Natural killer cell treated with Interleukin-12 subunit alpha and Interleukin-12 subunit beta and Interleukin-15 and Interleukin-18, amount 100 ng/mL, for 72 hours (primary cell): ENCODE results near the gene ACY1. TPM values are rescaled to one million over a fixed set of nuclear protein-coding genes. Genes with fewer than 3 reads are reported as not detected.
A peak's percentile ranks its signal among the peaks of the same experiment; 100 is the strongest.
"Not testable (repeated sequence)": the region's sequence is repeated elsewhere in the genome, so short reads cannot be mapped to it uniquely, and the experiment has no call there.

ENCODE experiments used
- ATAC-seq, 2 donors: fragments of 150-1000 bp; cut with Tn5 transposase in 1 of 2; sonication (Bioruptor Pico), chemical (Tn5 transposase) in 1 of 2; 2 replicates each; pipeline ENCODE4 v1.10.0; 2021
- DNase-seq: peaks from one replicate; pipeline ENCODE4 v3.0.0; 2022; ENCODE audit warnings: low spot score
- H3K27ac Mint-ChIP-seq, 2 donors: 1 replicate in 1 of 2; 2 replicates in 1 of 2; pipeline ENCODE4 v1.8.0; 2022; ENCODE audit warnings: mixed read lengths in 2 of 2, mild to moderate bottlenecking in 1 of 2, moderate library complexity in 1 of 2
- H3K27me3 Mint-ChIP-seq, 2 donors: 1 replicate in 1 of 2; 2 replicates in 1 of 2; pipeline ENCODE4 v1.8.0; 2022; ENCODE audit warnings: mixed read lengths in 2 of 2
- H3K36me3 Mint-ChIP-seq: one replicate; pipeline ENCODE4 v1.8.0; 2022; ENCODE audit warnings: mixed read lengths
- H3K4me1 Mint-ChIP-seq, 2 donors: 1 replicate in 1 of 2; 2 replicates in 1 of 2; pipeline ENCODE4 v1.8.0; 2022; ENCODE audit warnings: low read depth in 2 of 2, mixed read lengths in 2 of 2, mild to moderate bottlenecking in 1 of 2
- H3K4me3 Mint-ChIP-seq: one replicate; pipeline ENCODE4 v1.8.0; 2022; ENCODE audit warnings: mixed read lengths
- H3K9me3 Mint-ChIP-seq: 2 replicates; pipeline ENCODE4 v1.8.0; 2022; ENCODE audit warnings: mixed read lengths
- total RNA-seq, 2 donors: library from RNA; stranded (reverse); gene quantifications; one replicate each; pipeline ENCODE4 v1.2.3, GENCODE V29; 2022

Gene ACY1
- total RNA-seq, 2 donors from 2014 or later: 22.4 to 42.6 TPM

- DNase-seq: no peak
- H3K4me1 Mint-ChIP-seq: no peaks in the 10 kb centered on the region
- no peak overlapping the region for H3K4me3 Mint-ChIP-seq
- no peak for ATAC-seq
- H3K9me3 Mint-ChIP-seq: no peaks in the 10 kb centered on the region
- H3K27me3 Mint-ChIP-seq: no peaks in the 10 kb centered on the region
- H3K36me3 Mint-ChIP-seq: no peaks in the 10 kb centered on the region
- H3K27ac Mint-ChIP-seq: no peak overlapping the region
Measured at GRCh38 chr3:52032702-52033408, 49.5 kb downstream of the ACY1 start.

DNA sequence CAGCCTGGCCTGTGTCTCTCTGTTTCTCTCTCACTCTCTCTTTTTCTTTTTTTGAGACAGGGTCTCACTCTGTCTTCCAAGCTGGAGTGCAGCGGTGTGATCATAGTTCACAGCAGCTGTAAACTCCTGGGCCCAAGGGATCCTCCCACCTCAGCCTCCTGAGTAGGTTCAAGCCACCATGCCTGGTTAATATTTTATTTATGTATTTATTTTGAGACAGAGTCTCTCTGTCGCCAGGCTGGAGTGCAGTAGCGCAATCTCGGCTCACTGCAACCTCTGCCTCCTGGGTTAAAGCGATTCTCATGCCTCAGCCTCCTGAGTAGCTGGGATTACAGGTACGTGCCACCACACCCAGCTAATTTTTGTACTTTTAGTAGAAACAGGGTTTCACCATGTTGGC lies 50.4 kb downstream of the ACY1 start:
- peak overlapping the region in 1 of 2 donors; percentile 18 for H3K27ac Mint-ChIP-seq
- not testable (repeated sequence) for DNase-seq, H3K4me3 Mint-ChIP-seq, ATAC-seq, H3K4me1 Mint-ChIP-seq, H3K27me3 Mint-ChIP-seq, H3K36me3 Mint-ChIP-seq, H3K9me3 Mint-ChIP-seq

DNA sequence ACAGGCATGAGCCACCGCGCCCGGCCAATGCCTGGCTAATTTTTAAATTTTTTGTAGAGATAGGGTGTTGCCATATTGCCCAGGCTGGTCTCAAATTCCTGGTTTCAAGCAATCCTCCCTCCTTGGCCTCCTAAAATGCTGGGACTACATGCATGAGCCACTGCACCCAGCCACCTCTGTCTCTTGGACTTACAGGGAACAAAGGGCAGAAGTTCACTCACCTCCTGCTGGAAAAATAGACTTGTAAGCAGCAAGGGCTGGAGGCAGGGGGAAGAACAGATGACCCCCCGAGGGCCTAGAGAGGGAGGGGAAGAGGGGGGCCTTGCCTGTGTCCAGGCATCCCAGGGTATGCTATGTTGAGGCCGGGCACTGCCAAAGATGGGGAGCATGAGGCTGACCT lies 50.9 kb downstream of the ACY1 start:
- Mint-ChIP-seq H3K27me3 (no peaks in the 10 kb centered on the region), H3K4me3 (no peak overlapping the region), H3K9me3 (no peaks in the 10 kb centered on the region), H3K36me3 (no peaks in the 10 kb centered on the region), H3K4me1 (no peaks in the 10 kb centered on the region), H3K27ac (no peak overlapping the region)
- DNase-seq (no peak), ATAC-seq (no peak)

DNA sequence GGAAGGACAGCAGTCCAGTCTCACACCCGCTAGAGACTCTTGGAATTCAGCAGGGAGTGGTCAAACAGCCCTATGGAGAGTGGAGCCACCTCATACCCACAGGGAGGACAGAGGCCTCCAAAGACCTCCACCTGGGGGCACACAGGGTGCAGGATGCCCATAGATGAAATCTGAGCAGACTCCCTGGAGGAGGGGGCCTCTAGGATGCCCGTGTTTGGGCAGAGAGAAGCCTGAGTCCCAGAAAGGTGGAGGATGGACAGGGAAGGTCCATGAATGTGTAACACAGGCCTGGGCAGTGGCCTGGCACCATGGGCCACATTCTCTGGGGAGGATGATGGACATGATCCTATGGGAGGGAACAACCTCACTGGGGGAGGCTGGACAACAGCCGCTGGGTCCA lies 51.3 kb downstream of the ACY1 start:
- Mint-ChIP-seq H3K27me3 (no peaks in the 10 kb centered on the region), H3K4me1 (no peaks in the 10 kb centered on the region)
- DNase-seq: no peak

GRCh38 chr3:52036222-52036694 lies 52.9 kb downstream of the ACY1 start:
- DNase-seq: no peak
- no peaks in the 10 kb centered on the region for H3K9me3 Mint-ChIP-seq
- H3K27ac Mint-ChIP-seq: no peak overlapping the region
- ATAC-seq: no peak
- H3K4me3 Mint-ChIP-seq: no peak overlapping the region
- H3K4me1 Mint-ChIP-seq: no peaks in the 10 kb centered on the region
- H3K36me3 Mint-ChIP-seq: no peaks in the 10 kb centered on the region
- H3K27me3 Mint-ChIP-seq: no peaks in the 10 kb centered on the region

More for the DNA sequence above, 51.3 kb downstream of the ACY1 start:
- Mint-ChIP-seq H3K9me3 (no peaks in the 10 kb centered on the region), H3K4me3 (no peak overlapping the region), H3K36me3 (no peaks in the 10 kb centered on the region), H3K27ac (no peak overlapping the region)
- no peak for ATAC-seq

DNA sequence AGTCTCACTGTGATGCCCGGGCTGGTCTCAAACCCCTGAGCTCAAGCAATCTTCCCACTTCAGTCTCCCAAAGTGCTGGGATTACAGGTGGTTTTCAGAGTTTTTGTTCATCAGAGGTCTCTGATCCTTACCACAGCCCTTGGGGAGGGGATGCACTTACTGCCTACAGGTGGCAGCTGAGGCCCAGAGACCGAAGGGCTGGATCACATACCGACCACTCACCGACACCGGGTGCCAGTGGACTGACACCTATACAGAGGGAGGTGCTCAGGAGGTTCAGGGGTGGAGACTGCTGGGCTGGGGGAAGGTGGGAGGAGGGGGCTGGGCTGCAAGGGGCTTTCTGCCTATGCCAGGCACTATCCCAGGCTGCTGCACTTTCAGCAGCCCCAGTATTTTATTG lies 53.5 kb downstream of the ACY1 start:
- DNase-seq (no peak), ATAC-seq (no peak)
- no peak overlapping the region for H3K4me3 Mint-ChIP-seq
- no peak overlapping the region for H3K27ac Mint-ChIP-seq
- H3K9me3 Mint-ChIP-seq: no peaks in the 10 kb centered on the region
- H3K27me3 Mint-ChIP-seq: no peaks in the 10 kb centered on the region
- no peaks in the 10 kb centered on the region for H3K4me1 Mint-ChIP-seq
- H3K36me3 Mint-ChIP-seq: no peaks in the 10 kb centered on the region

- ATAC-seq (no peak), DNase-seq (no peak)
- H3K4me3 Mint-ChIP-seq: no peak overlapping the region
- H3K27me3 Mint-ChIP-seq: no peaks in the 10 kb centered on the region
- no peaks in the 10 kb centered on the region for H3K9me3 Mint-ChIP-seq
- no peak overlapping the region for H3K27ac Mint-ChIP-seq
- H3K4me1 Mint-ChIP-seq: no peaks in the 10 kb centered on the region
- H3K36me3 Mint-ChIP-seq: no peaks in the 10 kb centered on the region
Measured at GRCh38 chr3:52037291-52037690, 54.0 kb downstream of the ACY1 start.

DNA sequence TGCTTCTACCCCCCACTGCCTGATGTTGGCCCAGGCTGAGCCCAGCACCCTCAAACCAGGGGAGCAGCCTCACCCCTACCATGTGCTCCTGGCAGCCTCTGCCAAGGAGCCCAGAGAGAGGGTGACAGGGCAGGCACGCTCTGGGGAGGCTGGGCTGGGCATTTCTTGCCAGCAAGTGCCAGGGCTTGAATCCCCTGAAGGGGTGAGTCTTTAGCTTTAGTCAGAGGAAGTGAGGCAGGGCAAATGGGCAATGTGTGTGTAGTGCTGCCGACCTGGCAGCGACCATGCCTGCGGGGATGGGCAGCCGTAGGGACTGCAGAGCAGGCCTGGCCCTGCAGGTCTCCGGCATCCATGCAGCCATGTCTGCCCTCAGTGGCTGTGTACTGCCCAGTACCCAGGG lies 54.9 kb downstream of the ACY1 start:
- Mint-ChIP-seq H3K9me3 (no peaks in the 10 kb centered on the region), H3K27me3 (no peaks in the 10 kb centered on the region), H3K27ac (no peak overlapping the region), H3K36me3 (no peaks in the 10 kb centered on the region), H3K4me1 (no peaks in the 10 kb centered on the region), H3K4me3 (no peak overlapping the region)
- DNase-seq (no peak), ATAC-seq (no peak)

Other genes with a start within 250 kb of the ACY1 start
- not detected for gene IQCF6, start 204.3 kb upstream of the ACY1 start, total RNA-seq
- not detected for gene IQCF2, start 121.9 kb upstream of the ACY1 start, total RNA-seq
- gene IQCF5, start 107.9 kb upstream of the ACY1 start, total RNA-seq: not detected
- gene IQCF1, start 80.2 kb upstream of the ACY1 start, total RNA-seq: not detected
- 10 to 100 TPM; 46.4 to 78.1 TPM for gene RRP9, start 41.6 kb upstream of the ACY1 start, total RNA-seq
- 10 to 100 TPM in 1 of 2 donors, 1 to 10 TPM in 1; 3.7 to 11.9 TPM for gene PARP3, start 41.2 kb upstream of the ACY1 start, total RNA-seq
- not detected for gene GPR62, start 28.2 kb upstream of the ACY1 start, total RNA-seq
- 1 to 10 TPM; 7.9 to 8.4 TPM for gene PCBP4, start 16.1 kb upstream of the ACY1 start, total RNA-seq
- 10 to 100 TPM; 28.0 to 33.2 TPM for gene ABHD14B, start 9.5 kb upstream of the ACY1 start, total RNA-seq
- gene ABHD14A, start 8.5 kb upstream of the ACY1 start, total RNA-seq: 10 to 100 TPM in 1 of 2 donors, 1 to 10 TPM in 1; 8.7 to 13.1 TPM
- 100 to 1,000 TPM; 598 to 910 TPM for gene RPL29, start 12.4 kb downstream of the ACY1 start, total RNA-seq
- gene DUSP7, start 73.0 kb downstream of the ACY1 start, total RNA-seq: 10 to 100 TPM; 19.4 to 31.0 TPM
- gene POC1A, start 170.9 kb downstream of the ACY1 start, total RNA-seq: 10 to 100 TPM; 14.9 to 35.3 TPM
- 100 to 1,000 TPM in 1 of 2 donors, 10 to 100 TPM in 1; 93.6 to 121 TPM for gene ALAS1, start 214.6 kb downstream of the ACY1 start, total RNA-seq
- gene TLR9, start 242.1 kb downstream of the ACY1 start, total RNA-seq: under 1 TPM; 0.10 to 0.39 TPM